Measurements from ENCODE around the gene MRPS9.

Gene MRPS9

DNA sequence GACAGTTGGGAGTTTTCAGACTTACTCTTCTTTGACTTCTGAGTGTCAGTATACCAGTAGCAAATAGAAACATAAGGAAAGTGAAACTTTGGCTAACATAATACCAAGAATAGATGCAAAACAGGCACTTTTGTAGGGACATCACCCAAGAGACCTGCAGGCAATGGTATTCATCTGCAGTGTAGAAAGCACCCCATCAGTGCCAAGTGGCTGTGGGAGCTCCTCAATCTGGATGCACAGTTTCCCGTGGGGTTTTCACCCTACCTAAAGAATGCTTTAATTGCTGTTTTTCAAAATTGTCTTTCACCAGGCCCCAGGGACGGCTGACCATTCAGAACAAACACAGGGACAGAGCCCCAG, 107.1 kb downstream of the MRPS9 start:
- in situ Hi-C loops (cut with MboI; ENCODE audit: low sequenced_read_pairs, unreplicated experiment): no loop called here
- TF ChIP-seq, protein P1, sequence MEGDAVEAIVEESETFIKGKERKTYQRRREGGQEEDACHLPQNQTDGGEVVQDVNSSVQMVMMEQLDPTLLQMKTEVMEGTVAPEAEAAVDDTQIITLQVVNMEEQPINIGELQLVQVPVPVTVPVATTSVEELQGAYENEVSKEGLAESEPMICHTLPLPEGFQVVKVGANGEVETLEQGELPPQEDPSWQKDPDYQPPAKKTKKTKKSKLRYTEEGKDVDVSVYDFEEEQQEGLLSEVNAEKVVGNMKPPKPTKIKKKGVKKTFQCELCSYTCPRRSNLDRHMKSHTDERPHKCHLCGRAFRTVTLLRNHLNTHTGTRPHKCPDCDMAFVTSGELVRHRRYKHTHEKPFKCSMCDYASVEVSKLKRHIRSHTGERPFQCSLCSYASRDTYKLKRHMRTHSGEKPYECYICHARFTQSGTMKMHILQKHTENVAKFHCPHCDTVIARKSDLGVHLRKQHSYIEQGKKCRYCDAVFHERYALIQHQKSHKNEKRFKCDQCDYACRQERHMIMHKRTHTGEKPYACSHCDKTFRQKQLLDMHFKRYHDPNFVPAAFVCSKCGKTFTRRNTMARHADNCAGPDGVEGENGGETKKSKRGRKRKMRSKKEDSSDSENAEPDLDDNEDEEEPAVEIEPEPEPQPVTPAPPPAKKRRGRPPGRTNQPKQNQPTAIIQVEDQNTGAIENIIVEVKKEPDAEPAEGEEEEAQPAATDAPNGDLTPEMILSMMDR (IDR thresholded peaks at IDR 0.05; ENCODE audit: borderline replicate concordance, control extremely low read depth, extremely low read depth, insufficient read depth, missing control alignments): no peak
- DNase-seq (ENCODE audit: low spot score): peak; percentile 42

DNA sequence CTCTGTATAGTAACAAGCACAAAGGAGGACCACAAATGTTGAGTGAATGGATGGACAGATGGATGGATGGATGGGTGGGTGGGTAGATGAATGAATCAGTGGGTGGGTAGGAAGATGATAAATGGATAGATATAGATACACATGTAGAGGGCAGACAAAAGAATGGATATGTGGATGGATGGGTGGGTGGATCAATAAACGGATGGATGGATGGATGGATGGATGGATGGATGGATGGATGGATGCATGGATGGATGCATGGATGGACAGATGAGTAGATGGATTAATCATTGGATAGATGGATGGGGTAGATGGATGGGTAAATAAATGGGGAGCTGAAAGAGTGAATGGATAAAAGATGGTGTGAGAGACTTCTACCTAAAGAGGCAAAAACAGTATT, 111.4 kb downstream of the MRPS9 start:
- in situ Hi-C loops (cut with MboI; ENCODE audit: low sequenced_read_pairs, unreplicated experiment): no loop called here
- DNase-seq (ENCODE audit: low spot score): no peak
- TF ChIP-seq, protein P1 (IDR thresholded peaks at IDR 0.05; ENCODE audit: borderline replicate concordance, control extremely low read depth, extremely low read depth, insufficient read depth, missing control alignments): no peak

Data from GM13976 (cell line).